Stimulated activated CD4-positive, alpha-beta T cell treated with anti-CD3 and anti-CD28 coated beads, TNF-alpha, amount 100 ng/mL, for 48 hours (primary cell): ENCODE measurements around the gene TTC38.

Experiments
- DNase-seq, 3 donors: peaks; one replicate each; pipeline ENCODE4 v3.0.0-alpha.2; 2020; ENCODE audit warnings: low read depth in 3 of 3

Gene TTC38

DNA sequence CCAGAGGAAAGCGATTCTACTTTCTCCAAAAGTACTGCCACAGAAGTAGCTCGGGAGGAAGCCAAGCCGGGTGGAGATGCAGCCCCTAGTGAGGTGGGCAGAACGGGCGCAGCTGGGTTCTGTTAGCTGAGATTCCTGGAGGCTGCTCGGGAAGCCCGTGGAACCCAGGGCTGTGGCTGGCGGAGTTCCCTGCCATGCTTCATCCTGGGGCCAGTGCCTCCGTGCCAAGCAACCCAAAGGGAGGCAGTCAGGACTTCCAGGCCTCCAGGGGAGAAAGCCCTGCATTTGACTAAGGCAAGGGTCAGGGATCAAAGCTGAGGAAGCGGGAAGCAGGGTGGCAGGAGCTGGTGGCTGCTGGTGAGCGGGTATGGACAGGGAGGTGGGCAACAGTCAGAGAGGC is 61.0 kb downstream of the TTC38 start:
- DNase-seq = no peak

DNA sequence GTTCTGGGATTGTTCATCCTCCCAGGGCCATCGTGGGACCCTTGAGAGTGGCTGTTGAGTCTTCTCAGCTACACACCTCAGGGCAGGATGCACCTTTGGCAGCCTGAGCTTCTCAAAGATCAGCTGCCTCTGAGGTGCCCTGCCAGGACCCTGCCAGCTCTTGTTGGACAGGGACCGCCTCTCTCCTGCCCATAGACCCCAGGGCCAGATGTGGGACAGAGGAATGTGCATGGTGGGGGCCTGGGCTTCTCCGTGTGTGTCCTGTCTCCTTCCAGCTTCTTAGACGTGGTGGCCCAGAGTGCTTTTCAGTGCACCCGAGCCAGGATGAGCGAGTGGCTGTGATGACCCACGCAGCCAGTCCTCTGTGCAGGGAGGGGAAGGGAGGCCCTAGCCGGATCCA is 61.8 kb downstream of the TTC38 start:
- DNase-seq = no peak

DNA sequence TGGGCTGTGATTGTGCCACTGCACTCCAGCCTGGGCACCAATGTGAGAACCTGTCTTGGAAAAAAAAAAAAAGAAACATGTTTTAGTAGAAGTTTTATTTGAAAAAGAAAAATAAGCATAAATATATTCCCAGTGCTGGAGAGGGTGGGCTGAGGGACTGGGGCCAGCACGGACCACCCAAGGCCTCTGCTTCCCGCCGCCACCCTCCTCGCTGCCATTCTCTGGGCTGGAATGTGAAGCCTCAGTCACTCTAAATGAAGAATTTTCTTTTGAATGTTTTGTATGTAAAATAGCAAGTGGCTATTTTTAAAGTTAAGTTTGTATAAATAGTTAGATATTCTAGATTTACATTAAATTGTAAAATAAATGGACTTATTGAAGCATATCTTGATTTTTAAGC is 62.6 kb downstream of the TTC38 start:
- no peak for DNase-seq

DNA sequence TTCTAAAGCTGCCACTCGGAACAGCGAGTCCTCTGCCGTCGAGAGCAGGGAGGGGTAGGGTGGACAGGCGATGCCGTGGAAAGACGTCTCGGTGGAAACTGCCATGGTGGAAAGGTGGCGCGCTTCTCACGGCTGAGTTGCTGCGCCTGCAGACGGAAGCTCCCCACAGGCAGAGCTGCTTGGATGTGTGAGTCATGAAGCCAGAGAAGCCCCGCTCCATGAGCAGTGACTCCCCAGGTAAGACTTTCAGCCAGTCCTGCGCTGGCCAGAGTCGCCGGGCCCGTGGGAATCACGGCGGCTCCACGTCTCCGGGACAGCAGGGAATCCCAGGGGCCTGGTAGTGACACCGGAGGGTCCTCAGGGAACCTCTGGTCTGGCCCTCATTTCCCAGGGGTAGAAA is 63.7 kb downstream of the TTC38 start:
- no peak for DNase-seq

DNA sequence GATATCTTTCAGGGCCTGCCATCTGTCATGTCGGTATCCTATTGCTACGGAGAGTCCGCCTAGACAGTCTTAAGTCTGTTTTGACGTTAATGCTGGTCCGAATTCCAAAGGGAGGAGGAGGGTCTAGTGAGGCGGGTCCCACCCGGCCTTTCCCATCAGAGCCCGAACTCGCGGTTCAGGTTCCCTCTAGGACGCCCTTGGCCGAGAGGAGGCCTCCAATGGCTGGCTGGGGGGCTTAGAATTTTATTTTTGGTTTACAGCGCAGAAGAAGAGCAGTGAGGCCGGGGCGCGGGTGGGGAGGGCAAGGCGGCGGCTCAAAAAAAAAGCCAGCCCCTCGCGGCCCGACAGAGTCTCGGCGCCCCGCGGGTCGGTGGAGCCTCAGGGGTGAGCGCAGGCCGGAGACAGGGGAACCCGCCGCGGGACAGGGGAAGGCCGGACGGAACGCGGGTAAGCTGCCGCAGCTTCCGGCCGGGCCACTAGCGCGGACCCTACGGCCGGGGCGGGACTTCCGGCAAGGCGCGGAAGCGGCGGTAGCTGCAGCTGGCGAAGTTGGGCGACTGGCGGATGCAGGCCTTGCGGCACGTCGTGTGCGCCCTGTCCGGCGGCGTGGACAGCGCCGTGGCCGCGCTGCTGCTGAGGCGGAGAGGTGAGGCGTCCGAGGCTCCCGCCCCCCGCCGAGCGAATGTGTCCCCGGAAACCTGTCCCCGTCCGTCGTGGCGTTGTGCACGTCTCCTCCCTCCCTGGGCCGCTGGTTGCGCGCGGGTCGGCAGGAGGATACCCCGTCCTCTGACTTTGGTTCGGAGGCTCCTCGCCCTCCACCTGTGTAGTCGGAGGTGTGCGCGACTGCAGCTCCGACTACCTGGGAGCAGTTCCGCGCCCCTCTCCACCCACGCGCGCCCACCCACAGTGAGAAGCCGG is 67.7 kb downstream of the TTC38 start, which contains the start of gene TRMU:
Gene TRMU (plus strand): TSS at position 514 of the 918 bp plus-strand sequence. CDS start 51 bp downstream, at position 565.
- peak; percentile 51 to 63 (median 52) for DNase-seq

DNA sequence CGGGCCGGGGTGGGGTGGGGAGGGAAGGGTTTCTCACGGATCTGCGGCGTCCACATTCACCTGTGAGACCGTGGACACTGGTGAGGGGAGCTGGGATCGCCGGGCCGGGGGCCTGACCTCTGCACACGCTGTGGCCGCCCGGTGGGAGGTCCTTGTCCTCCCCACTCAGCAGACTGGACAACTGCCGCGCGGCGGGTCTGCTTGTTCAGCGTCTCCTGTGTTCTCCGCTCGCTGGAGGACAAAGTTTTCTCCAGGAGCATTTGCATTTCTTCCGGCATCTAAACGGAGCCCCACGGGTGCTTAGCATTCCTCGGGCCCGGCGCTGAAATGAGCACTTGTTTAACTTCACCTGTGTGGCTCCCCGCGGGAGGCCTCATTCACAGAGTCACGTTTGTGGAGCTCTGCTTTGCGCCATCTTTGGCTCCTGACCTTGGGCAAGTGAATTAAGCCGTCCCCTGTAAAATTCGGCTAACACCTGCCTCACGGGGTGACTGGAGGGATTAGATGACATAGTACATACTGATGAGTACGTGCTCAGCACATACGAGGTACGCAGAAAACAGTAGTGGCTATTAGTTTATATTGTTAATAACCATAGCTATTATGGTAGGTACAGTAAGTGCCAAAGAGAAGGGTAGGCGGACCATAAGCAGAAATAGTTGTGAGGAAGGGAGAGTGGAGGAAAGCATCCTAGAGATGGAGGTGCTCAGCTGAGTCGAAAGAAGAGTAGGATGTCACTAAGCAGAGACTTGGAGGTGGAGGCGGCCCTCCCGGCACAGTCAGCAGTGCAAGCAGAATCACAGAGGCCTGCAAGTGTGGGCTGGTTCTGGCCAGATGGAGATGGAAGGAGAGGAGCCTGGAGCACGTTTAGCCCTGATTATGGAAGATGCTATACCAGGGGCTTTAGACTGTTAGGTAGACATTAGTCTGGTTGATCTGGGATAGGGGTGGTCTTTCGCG is 68.6 kb downstream of the TTC38 start:
- DNase-seq = no peak

DNA sequence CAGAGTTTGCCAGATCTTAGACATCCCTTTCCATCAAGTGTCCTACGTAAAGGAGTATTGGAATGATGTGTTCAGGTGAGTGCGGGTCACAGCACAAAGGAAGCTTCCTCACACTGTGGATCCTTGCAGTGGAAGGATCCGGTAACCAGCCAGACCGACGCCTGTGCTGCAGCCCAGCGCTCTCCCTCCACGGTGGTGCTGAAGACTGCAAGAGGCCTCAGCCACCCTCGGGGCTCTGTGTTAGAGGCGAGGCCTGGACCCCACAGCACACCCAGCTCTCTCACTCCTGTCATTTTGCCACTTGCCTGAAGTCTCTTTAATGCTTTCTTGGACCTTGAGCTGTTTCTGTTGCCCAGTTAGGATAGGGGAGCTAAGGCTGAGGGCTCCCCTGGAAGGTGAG is 70.1 kb downstream of the TTC38 start:
- DNase-seq = no peak

DNA sequence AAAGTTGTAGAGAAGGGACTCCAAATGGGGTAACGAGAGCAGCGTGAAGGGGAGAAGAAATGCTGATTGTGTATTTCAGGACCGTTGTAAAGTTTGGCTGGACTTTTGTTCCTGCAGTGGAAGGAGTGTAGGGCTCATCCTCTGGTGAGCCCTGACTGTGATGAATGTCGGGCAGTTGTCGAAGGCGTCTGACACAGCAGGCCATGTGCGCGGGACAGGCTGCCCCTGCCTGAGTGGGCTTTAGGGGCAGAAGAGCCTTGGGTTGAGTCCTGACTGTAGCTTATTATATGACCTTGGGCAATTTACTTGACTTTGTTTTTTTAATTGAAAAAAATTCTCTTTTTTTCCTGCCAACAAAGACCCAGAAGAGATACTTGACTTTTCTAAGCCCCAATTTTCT is 70.8 kb downstream of the TTC38 start:
- no peak for DNase-seq

DNA sequence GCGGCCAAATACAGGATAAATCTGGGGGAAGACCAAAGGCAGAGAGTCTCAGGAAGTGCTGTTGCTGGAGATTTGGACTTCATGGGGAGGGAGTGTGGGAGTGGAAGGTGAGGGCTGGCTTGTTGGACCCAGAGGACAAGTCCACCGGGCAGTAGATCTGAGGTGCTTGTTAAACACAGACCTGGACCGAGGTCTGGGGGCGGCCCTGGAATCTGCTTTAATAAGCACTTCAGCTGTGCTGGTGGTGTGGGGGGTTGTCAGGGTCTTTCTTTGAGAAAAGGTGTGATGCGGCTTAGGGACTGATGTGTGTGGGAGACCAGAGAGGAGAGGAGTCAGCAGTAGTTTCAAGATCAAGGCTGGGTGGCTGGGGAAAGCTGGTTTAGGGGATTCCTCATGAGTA is 72.1 kb downstream of the TTC38 start:
- DNase-seq = no peak

DNA sequence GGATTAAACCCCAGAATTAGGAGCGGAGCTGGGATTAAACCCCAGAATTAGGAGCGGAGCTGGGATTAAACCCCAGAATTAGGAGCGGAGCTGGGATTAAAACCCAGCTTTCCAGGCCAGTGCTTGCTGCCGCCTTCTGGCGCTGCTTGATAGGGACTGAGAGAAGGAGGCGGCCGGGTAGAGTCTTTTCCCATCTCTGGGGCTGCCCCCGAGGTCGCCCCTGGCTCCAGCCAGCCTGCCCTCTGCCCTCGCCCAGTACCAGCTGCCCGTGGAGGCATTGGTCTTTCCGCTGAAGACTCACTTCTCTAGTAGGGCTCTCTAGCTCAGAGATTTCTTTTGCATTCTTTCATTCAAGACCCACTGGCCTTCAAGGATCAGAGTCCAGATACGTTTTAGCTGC is 72.9 kb downstream of the TTC38 start:
- no peak for DNase-seq
